Right atrium auricular region (tissue), 2 donors: ENCODE measurements around the gene TGFBR2. TPM values are rescaled to one million over a fixed set of nuclear protein-coding genes. Genes with fewer than 3 reads are reported as not detected.

Source experiments
- DNase-seq: peaks from one replicate; pipeline ENCODE4 v3.0.0-alpha.2; 2019; ENCODE audit warnings: low spot score
- H3K27ac ChIP-seq, 2 donors: fragments of 200-600 bp; sonication (generic); 1 replicate in 1 of 2; 2 replicates in 1 of 2; pipeline ENCODE4 v1.5.1; 2016 to 2019
- H3K27me3 ChIP-seq, 2 donors: fragments of 200-600 bp; sonication (generic); one replicate each; pipeline versions ENCODE4 v1.5.1 to v1.6.0; 2017 to 2019
- H3K36me3 ChIP-seq: fragments of 200-600 bp; sonication (generic); one replicate; pipeline ENCODE4 v1.5.1; 2016
- H3K4me1 ChIP-seq, 2 donors: fragments of 200-600 bp; sonication (generic); one replicate each; pipeline versions ENCODE4 v1.5.1 to v1.6.0; 2017 to 2019
- H3K4me3 ChIP-seq, 2 donors: fragments of 200-600 bp; sonication (generic); 1 replicate in 1 of 2; 2 replicates in 1 of 2; pipeline ENCODE4 v1.5.1; 2017 to 2019; ENCODE audit warnings: mild to moderate bottlenecking in 1 of 2, moderate library complexity in 1 of 2
- H3K9me3 ChIP-seq, 2 donors: fragments of 200-600 bp; sonication (generic); one replicate each; pipeline ENCODE4 v1.5.1; 2019
- CTCF ChIP-seq, 2 donors: fragments of 200-600 bp; sonication (generic); IDR thresholded peaks; one replicate each; pipeline ENCODE4 v1.5.1; 2019; ENCODE audit warnings: antibody characterized with exemption in 2 of 2
- total RNA-seq, 2 donors: library from RNA; depleted of rRNA; stranded (reverse); fragments of >200 nt; gene quantifications; one replicate each; pipeline ENCODE4 v1.1.0, GENCODE V29; 2016

TGFBR2 gene
- total RNA-seq, 2 donors from 2014 or later, result 205 to 210 TPM

- no peak for DNase-seq
- Histone ChIP-seq H3K4me3 (no peak overlapping the region), H3K9me3 (no peaks in the 10 kb centered on the region), H3K36me3 (peaks cover 32% of the 10 kb centered on the region), H3K27me3 (no peaks in the 10 kb centered on the region), H3K27ac (peak overlapping the region; percentile 66 to 74), H3K4me1 (peaks cover 0 to 88% of the 10 kb centered on the region in 2 donors)
- TF ChIP-seq CTCF (IDR thresholded peaks at IDR 0.05), result no peak
Observed at GRCh38 chr3:30642849-30643361, 36.5 kb downstream of the TGFBR2 start.

- Histone ChIP-seq H3K36me3 (peaks cover 41% of the 10 kb centered on the region), H3K27me3 (no peaks in the 10 kb centered on the region), H3K9me3 (no peaks in the 10 kb centered on the region), H3K4me3 (no peak overlapping the region), H3K4me1 (peaks cover 0 to 86% of the 10 kb centered on the region in 2 donors), H3K27ac (peak overlapping the region; percentile 66 to 74)
- TF ChIP-seq CTCF (IDR thresholded peaks at IDR 0.05), result no peak
- DNase-seq, result no peak
Observed at GRCh38 chr3:30643763-30644462, 37.5 kb downstream of the TGFBR2 start.

- peak; percentile 68 for DNase-seq
- peak overlapping the region; percentile 66 to 74 for H3K27ac ChIP-seq
- no peak for TF ChIP-seq CTCF (IDR thresholded peaks at IDR 0.05)
- H3K4me1 ChIP-seq, result peaks cover 0 to 86% of the 10 kb centered on the region in 2 donors
- no peaks in the 10 kb centered on the region for H3K27me3 ChIP-seq
- peaks cover 48% of the 10 kb centered on the region for H3K36me3 ChIP-seq
- no peaks in the 10 kb centered on the region for H3K9me3 ChIP-seq
- H3K4me3 ChIP-seq, result no peak overlapping the region
Observed at GRCh38 chr3:30644615-30645014, 38.2 kb downstream of the TGFBR2 start.

GRCh38 chr3:30645077-30645476, 38.7 kb downstream of the TGFBR2 start:
- DNase-seq, result no peak
- no peak for TF ChIP-seq CTCF (IDR thresholded peaks at IDR 0.05)
- Histone ChIP-seq H3K4me3 (no peak overlapping the region), H3K36me3 (peaks cover 53% of the 10 kb centered on the region), H3K4me1 (peaks cover 0 to 86% of the 10 kb centered on the region in 2 donors), H3K9me3 (no peaks in the 10 kb centered on the region), H3K27me3 (no peaks in the 10 kb centered on the region), H3K27ac (peak overlapping the region in 1 of 2 donors; percentile 74)

- Histone ChIP-seq H3K36me3 (peaks cover 65% of the 10 kb centered on the region), H3K9me3 (no peaks in the 10 kb centered on the region), H3K27ac (peak overlapping the region in 1 of 2 donors; percentile 8), H3K4me3 (no peak overlapping the region), H3K27me3 (no peaks in the 10 kb centered on the region), H3K4me1 (peaks cover 0 to 79% of the 10 kb centered on the region in 2 donors)
- no peak for TF ChIP-seq CTCF (IDR thresholded peaks at IDR 0.05)
- DNase-seq, result no peak
Observed at GRCh38 chr3:30646181-30646876, 39.9 kb downstream of the TGFBR2 start.
